Motor neuron (in vitro differentiated cells): ENCODE measurements around the gene CDHR4. TPM values are rescaled to one million over a fixed set of nuclear protein-coding genes. Genes with fewer than 3 reads are reported as not detected.
A peak's percentile ranks its signal among the peaks of the same experiment; 100 is the strongest.

Experiments
- ATAC-seq, 8 experiments: fragments of 200-7000 bp; cut with Tn5 transposase; replicated peaks in 6 of 8; 2 replicates each; pipeline ENCODE4 v1.8.0; 2021; ENCODE audit warnings: mild to moderate bottlenecking in 8 of 8, moderate library complexity in 8 of 8
- H3K27ac ChIP-seq, 2 donors: fragments of 250-450 bp; sonication (Bioruptor Pico); 2 replicates each; pipeline ENCODE4 v1.9.0; 2021; ENCODE audit warnings: antibody characterized with exemption in 2 of 2, mild to moderate bottlenecking in 2 of 2, moderate library complexity in 1 of 2
- H3K4me1 ChIP-seq, 2 donors: fragments of 250-450 bp; sonication (Bioruptor Pico); replicated peaks in 1 of 2; 2 replicates each; pipeline ENCODE4 v1.6.1; 2021; ENCODE audit warnings: antibody characterized with exemption in 2 of 2, mild to moderate bottlenecking in 2 of 2, moderate library complexity in 1 of 2
- H3K4me3 ChIP-seq, 5 donors: fragments of 250-450 bp; sonication (Bioruptor Pico); 2 replicates each; pipeline ENCODE4 v1.9.0; 2021; ENCODE audit warnings: antibody characterized with exemption in 5 of 5, mild to moderate bottlenecking in 5 of 5, moderate library complexity in 4 of 5
- WGBS, 10 experiments: fragments of 450-650 bp; shearing (Covaris generic); methylation state at CpG; one replicate each; pipeline ENCODE4 v1.0.0; 2022; 5-methylcytosine and 5-hydroxymethylcytosine counted together
- in situ Hi-C, 9 experiments: fragments of 400-800 bp; cut with MboI; loops; one replicate each; pipeline ENCODE4 v1.15.0; 2021; ENCODE audit warnings: low sequenced_read_pairs in 9 of 9, low pct_unique_long_range_greater_than_20kb in 2 of 9; ENCODE audit not compliant: unreplicated experiment in 9 of 9
- total RNA-seq, 8 experiments: library from RNA; unstranded; fragments of 300-600 nt; gene quantifications; 2 replicates each; pipeline versions ENCODE4 v1.2.3 to v1.2.4, GENCODE V29; 2022

Gene CDHR4
- total RNA-seq, 8 experiments from 2014 or later, result 0.14 to 0.71 (median 0.57) TPM; not detected in 5

DNA sequence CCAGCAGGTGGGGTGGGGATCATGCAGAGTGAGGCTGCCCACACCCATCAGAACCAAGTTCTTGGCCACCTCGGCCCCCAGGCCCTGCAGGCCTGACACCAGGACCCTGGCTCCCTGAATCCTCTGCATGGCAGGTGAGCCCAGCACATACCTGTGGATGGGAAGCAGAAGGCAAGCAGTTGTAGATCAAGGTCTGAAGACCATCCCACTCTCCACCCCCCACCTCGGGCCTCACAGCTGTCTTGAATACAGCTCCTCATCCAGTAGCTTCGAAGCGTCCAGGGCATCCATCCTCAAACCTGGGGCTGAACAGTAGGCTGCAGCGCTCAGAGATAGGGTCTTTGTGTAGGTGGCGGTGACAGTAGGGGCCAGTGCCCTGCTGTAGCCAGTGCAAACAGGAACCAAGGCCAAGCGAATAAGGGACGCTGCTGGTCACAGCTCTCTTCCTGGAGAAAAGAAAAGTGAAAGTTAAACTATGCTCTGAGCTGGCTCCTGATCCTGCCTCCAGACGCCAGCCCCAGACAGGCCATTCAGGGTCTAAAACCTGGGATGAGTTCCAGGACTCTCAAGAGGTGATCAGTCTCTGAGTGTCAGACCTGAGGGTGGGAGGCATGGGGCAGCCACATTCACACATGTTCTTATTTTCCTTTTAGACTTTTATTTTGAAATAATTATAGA, 14.0 kb upstream of the CDHR4 start, which contains the start of gene UBA7:
Gene UBA7, minus strand, starts transcription at position 457 of the 678 bp plus-strand sequence. Its CDS starts 166 bp downstream, at position 291.
- Histone ChIP-seq H3K4me3 (no peak within 1 kb of the TSS), H3K27ac (peak within 1 kb of the TSS in 1 of 2 donors; percentile 62), H3K4me1 (peaks cover 0 to 4% of the 10 kb centered on the region in 2 donors)
- peak; percentile 33 to 97 (median 90) for ATAC-seq
- in situ Hi-C loops, result loop anchor here in 1 of 9 experiments (25.0 kb wide), 1 partner anchor 99 kb away; the partner anchor contains the start of gene MST1R
- 0 to 82% (median 71%) methylated on average over 1 to 7 of the region's 9 CpGs; no CpG with 5 or more reads in 5 of the 10 experiments for WGBS, 10 experiments

DNA sequence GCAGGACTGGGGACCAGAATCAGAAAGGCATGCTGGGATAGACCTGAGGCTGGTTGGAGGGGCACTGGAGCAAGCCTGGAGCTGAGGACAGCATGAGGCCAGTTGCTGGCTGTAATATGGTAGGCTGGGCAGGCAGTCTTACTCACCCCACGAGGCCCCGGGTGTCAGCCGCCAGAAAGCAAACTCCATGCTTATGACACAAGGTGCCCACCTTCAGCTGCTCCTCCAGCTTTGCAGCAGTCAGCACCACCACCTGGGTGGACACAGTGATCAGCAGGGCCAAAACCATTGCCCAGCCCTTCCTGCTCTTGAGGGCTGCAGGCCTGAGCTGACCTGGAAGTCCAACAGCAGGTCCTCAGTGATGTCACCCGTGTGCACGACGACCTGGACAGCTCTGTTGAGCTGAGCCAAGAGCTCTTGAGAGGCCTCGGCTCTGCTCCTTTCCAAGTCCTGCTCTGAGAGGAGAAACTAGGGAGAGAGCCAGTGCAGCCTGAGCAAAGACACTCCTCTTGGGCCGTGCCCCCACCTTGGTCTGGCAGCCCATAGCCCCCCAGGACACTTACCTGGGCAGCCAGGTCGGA, 13.3 kb upstream of the CDHR4 start:
- in situ Hi-C loops, result loop anchor here in 1 of 9 experiments (25.0 kb wide), 1 partner anchor 99 kb away; the partner anchor contains the start of gene MST1R
- Histone ChIP-seq H3K27ac (no peak overlapping the region), H3K4me3 (no peak overlapping the region), H3K4me1 (peaks cover 0 to 4% of the 10 kb centered on the region in 2 donors)
- ATAC-seq, result peak in 2 of 8 experiments; percentile 21 to 30
- WGBS, 10 experiments, result 20 to 94% (median 80%) methylated on average over 1 to 6 of the region's 9 CpGs; no CpG with 5 or more reads in 5 of the 10 experiments

GRCh38 chr3:49807431-49808114, 7.9 kb upstream of the CDHR4 start:
- H3K27ac ChIP-seq, result no peak overlapping the region
- peaks cover 26 to 38% of the 10 kb centered on the region in 2 donors for H3K4me1 ChIP-seq

GRCh38 chr3:49806850-49807249, 7.2 kb upstream of the CDHR4 start:
- ATAC-seq, result no peak
- Histone ChIP-seq H3K4me1 (peaks cover 26 to 38% of the 10 kb centered on the region in 2 donors), H3K4me3 (no peak overlapping the region), H3K27ac (no peak overlapping the region)
- in situ Hi-C loops, result loop anchor here in 1 of 9 experiments (25.0 kb wide), 1 partner anchor 105 kb away; the partner anchor contains the start of gene MST1R
- 60 to 100% methylated on average over 1 of the region's 2 CpGs; no CpG with 5 or more reads in 8 of the 10 experiments for WGBS, 10 experiments

More at GRCh38 chr3:49807431-49808114, 7.9 kb upstream of the CDHR4 start:
- in situ Hi-C loops, result loop anchor here in 1 of 9 experiments (25.0 kb wide), 1 partner anchor 105 kb away; the partner anchor contains the start of gene MST1R
- no peak for ATAC-seq
- no peak overlapping the region for H3K4me3 ChIP-seq
- 83 to 100% (median 94%) methylated on average over 1 to 3 of the region's 13 CpGs; no CpG with 5 or more reads in 6 of the 10 experiments for WGBS, 10 experiments

DNA sequence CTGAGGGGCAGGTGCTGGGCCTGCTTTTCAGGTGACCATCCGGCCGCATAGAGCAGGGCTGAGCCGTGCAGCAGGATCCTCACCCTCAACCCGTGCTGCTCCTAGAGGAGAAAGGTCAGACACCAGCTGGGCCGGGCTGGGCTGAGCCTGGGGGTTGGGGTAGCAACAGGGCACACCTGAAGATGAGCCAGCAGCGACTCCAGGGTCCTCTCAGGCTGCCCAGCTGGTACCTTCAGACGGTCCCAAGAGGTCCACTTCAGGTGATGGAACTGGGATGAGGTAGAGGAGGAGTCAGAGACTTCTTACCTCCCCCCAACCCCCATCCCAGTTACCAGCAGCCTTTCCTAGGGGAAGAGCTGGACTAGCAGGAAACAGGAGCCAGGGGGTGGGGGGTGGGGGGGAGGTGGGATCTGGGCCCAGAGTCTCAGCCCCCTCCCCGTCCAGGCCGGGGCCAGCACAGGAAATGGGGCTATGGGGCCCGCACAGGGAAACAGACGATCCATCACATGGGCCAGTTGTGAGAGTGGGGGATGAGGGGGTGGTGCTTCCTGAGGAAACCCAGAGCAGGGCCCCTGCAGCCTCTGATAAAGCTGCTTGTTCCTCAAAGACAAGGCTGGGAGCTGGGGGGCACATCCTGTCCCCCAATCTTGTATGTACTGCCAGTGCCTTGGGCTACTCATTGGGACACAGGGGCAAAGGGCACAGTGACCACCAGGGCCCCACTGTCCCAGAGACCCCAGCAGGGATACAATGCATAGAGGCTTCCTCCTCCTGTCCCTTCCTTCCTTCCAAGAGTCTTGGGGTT, 6.4 kb upstream of the CDHR4 start:
- ATAC-seq, result no peak

GRCh38 chr3:49805367-49805782, 5.7 kb upstream of the CDHR4 start:
- H3K4me1 ChIP-seq, result peaks cover 26 to 38% of the 10 kb centered on the region in 2 donors
- H3K4me3 ChIP-seq, result no peak overlapping the region
- in situ Hi-C loops, result loop anchor here in 1 of 9 experiments (25.0 kb wide), 1 partner anchor 107 kb away; the partner anchor contains the start of gene MST1R
- 60 to 100% (median 70%) methylated on average over 1 to 2 of the region's 3 CpGs; no CpG with 5 or more reads in 7 of the 10 experiments for WGBS, 10 experiments
- no peak for ATAC-seq
- H3K27ac ChIP-seq, result no peak overlapping the region

More for the DNA sequence above, 6.4 kb upstream of the CDHR4 start:
- 28 to 80% methylated on average over 1 to 2 of the region's 11 CpGs; no CpG with 5 or more reads in 8 of the 10 experiments for WGBS, 10 experiments
- H3K4me3 ChIP-seq, result no peak overlapping the region
- in situ Hi-C loops, result loop anchor here in 1 of 9 experiments (25.0 kb wide), 1 partner anchor 106 kb away; the partner anchor contains the start of gene MST1R
- no peak overlapping the region for H3K27ac ChIP-seq
- peaks cover 26 to 38% of the 10 kb centered on the region in 2 donors for H3K4me1 ChIP-seq

DNA sequence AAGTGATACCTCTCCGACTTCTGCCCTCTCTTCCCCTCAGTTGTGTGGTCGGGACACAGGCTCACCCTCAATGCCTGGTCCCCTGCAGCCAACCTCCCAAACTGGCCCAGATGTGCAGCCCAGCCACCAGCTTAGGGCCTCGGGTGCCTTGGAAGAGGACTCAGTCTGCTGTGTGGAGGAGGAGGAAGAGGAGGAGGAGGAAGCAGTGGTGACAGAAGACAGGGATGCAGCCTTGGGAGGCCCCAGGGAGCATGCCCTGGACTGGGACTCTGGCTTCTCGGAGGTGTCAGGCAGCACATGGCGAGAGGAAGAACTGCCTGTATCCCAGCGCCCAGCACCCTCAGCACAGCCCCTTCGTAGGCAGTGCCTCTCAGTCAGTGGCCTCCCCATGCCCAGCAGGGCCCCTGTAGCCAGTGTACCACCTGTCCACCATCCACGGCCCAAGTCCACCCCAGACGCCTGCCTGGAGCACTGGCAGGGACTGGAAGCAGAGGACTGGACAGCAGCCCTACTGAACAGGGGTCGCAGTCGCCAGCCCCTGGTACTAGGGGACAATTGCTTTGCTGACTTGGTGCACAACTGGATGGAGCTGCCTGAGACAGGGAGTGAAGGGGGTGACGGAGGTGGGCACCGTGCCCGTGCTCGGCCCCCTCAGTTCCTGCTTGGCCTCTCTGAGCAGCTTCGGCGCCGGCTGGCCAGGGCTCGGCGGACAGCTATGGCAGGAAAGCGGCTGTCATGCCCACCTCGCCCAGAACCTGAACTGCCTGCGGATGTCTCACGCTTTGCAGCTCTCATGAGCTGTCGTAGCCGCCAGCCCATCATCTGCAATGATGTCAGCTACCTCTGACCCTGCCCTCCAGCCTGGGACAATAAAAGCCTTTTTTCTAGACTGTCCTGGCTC, 4.7 kb upstream of the CDHR4 start:
- no peak for ATAC-seq
- H3K4me3 ChIP-seq, result peak overlapping the region in 1 of 5 donors; percentile 84
- in situ Hi-C loops, result loop anchor here in 1 of 9 experiments (25.0 kb wide), 1 partner anchor 108 kb away; the partner anchor contains the start of gene MST1R
- H3K27ac ChIP-seq, result no peak overlapping the region
- H3K4me1 ChIP-seq, result peaks cover 26 to 38% of the 10 kb centered on the region in 2 donors
- WGBS, 10 experiments, result 40 to 91% (median 79%) methylated on average over 1 to 8 of the region's 26 CpGs; no CpG with 5 or more reads in 6 of the 10 experiments

GRCh38 chr3:49803465-49804140, 3.9 kb upstream of the CDHR4 start:
- H3K27ac ChIP-seq, result peak overlapping the region; percentile 65 to 75
- in situ Hi-C loops, result loop anchor here in 1 of 9 experiments (25.0 kb wide), 1 partner anchor 109 kb away; the partner anchor contains the start of gene MST1R
- peak in 4 of 8 experiments; percentile 18 to 54 (median 36) for ATAC-seq
- H3K4me3 ChIP-seq, result peak overlapping the region; percentile 55 to 90 (median 81)
- H3K4me1 ChIP-seq, result peaks cover 26 to 38% of the 10 kb centered on the region in 2 donors
- 0% methylated on average over 4 of the region's 41 CpGs; no CpG with 5 or more reads in 9 of the 10 experiments for WGBS, 10 experiments

- in situ Hi-C loops, result loop anchor here in 1 of 9 experiments (25.0 kb wide), 1 partner anchor 109 kb away; the partner anchor contains the start of gene MST1R
- peak within 1 kb of the TSS; percentile 65 to 75 for H3K27ac ChIP-seq
Measured at GRCh38 chr3:49802719-49803464, 3.2 kb upstream of the CDHR4 start, which contains the start of gene INKA1. INKA1 (plus strand) TSS chr3:49803261; CDS start chr3:49803393, 132 bp downstream.

GRCh38 chr3:49801160-49801559, 1.5 kb upstream of the CDHR4 start:
- Histone ChIP-seq H3K4me3 (no peak overlapping the region), H3K4me1 (peaks cover 19 to 26% of the 10 kb centered on the region in 2 donors), H3K27ac (no peak overlapping the region)
- ATAC-seq, result no peak
- 100% methylated on average over 1 to 2 of the region's 2 CpGs; no CpG with 5 or more reads in 5 of the 10 experiments for WGBS, 10 experiments
- in situ Hi-C loops, result loop anchor here in 1 of 9 experiments (25.0 kb wide), 1 partner anchor 111 kb away; the partner anchor contains the start of gene MST1R

More at GRCh38 chr3:49802719-49803464, 3.2 kb upstream of the CDHR4 start, which contains the start of gene INKA1:
- Histone ChIP-seq H3K4me3 (peak within 1 kb of the TSS; percentile 55 to 90 (median 81)), H3K4me1 (peaks cover 26 to 38% of the 10 kb centered on the region in 2 donors)
- peak; percentile 70 to 87 (median 81) for ATAC-seq
- 0 to 3% (median 0%) methylated on average over 1 to 6 of the region's 71 CpGs; no CpG with 5 or more reads in 6 of the 10 experiments for WGBS, 10 experiments
